Cardiac septum (tissue), 1 donor: ENCODE data around the gene ZXDC. TPM values are rescaled to one million over a fixed set of nuclear protein-coding genes. Genes with fewer than 3 reads are reported as not detected.

ENCODE experiments used
- DNase-seq: peaks from one replicate; pipeline ENCODE4 v3.0.0-alpha.2; 2020; ENCODE audit warnings: low spot score
- intact Hi-C: fragments of 100-400 bp; cut with DNase I; formaldehyde crosslinking; loops from one replicate; pipeline ENCODE4 v1.14.0; 2022
- total RNA-seq: library from RNA; stranded (reverse); fragmentation: NEBNext Ultra II Directional; extraction: Animal tissue kit (Norgen Biotek cat#: 25700); gene quantifications from one replicate; pipeline ENCODE4 v1.2.1, GENCODE V29; 2021
- donor health status: DM: no; HTN: no; CAD: no.

ZXDC gene
- total RNA-seq, 1 donor from 2014 or later = 22.0 TPM

DNA sequence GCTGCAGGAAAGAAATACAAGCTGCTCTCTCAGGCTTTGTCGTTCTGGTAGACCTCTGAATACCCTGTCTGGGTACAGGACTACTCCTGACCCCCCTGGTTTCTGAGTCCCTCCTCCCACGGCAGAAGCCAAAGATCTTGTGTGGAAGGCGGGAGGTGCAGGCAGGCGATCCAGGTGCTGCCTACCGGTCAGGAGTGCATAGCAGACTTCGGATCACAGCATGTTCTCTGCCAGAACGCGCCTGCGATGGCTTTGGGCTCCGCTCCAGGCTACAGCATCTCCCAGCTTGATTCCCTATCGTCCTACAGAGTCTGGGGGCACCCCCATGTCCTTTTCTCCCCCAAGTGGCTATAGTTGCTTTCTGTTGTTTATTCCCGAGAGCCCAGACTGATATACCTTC lies 83.4 kb downstream of the ZXDC start:
- no peak for DNase-seq

GRCh38 chr3:126391631-126392030 lies 84.1 kb downstream of the ZXDC start:
- intact Hi-C loops = no loop called here
- DNase-seq = no peak

More for the DNA sequence above, 83.4 kb downstream of the ZXDC start:
- intact Hi-C loops = no loop called here

DNA sequence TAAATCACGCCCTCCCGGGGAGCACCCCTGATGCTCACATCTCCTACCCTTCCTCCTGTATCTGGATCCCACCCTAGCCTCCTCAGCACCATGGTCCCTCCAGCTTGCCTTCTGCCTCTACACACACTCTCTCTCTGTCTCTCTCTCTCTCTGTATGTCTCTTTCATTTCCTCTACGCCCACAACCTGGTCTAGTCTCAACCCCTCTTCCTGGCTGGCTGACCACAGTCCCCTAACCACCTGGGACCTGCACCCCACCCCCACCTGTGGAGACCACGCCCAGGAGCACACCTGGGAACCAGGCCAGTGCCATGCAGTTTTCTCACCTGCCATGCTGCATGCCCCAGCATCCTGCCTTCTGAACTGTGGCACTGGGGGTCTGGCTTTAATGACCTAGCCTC lies 84.9 kb downstream of the ZXDC start:
- no peak for DNase-seq
- intact Hi-C loops = no loop called here

GRCh38 chr3:126390201-126390600 lies 85.5 kb downstream of the ZXDC start:
- DNase-seq = peak; percentile 60
- intact Hi-C loops = no loop called here

GRCh38 chr3:126389794-126390146 lies 85.9 kb downstream of the ZXDC start:
- intact Hi-C loops = loop anchor here (1.0 to 2.0 kb wide), 4 partner anchors 33 to 255 kb away; partner anchors contain the start of gene KLF15
- no peak for DNase-seq

GRCh38 chr3:126389112-126389793 lies 86.4 kb downstream of the ZXDC start:
- intact Hi-C loops = loop anchor here (1.0 to 2.0 kb wide), 4 partner anchors 32 to 255 kb away; partner anchors contain the start of gene KLF15
- DNase-seq = peak; percentile 88

Other genes with a start within 250 kb of the ZXDC start
- 11.5 TPM for gene KLF15, start 118.5 kb downstream of the ZXDC start, total RNA-seq
- not detected for gene CFAP100, start 81.0 kb downstream of the ZXDC start, total RNA-seq
- not detected for gene UROC1, start 41.9 kb upstream of the ZXDC start, total RNA-seq
- 0.16 TPM for gene CHST13, start 48.3 kb upstream of the ZXDC start, total RNA-seq
- not detected for gene C3orf22, start 83.0 kb upstream of the ZXDC start, total RNA-seq
- gene TXNRD3, start 179.2 kb upstream of the ZXDC start, total RNA-seq = 5.1 TPM
- gene CHCHD6, start 228.3 kb upstream of the ZXDC start, total RNA-seq = 12.1 TPM